ENCODE measurements around the gene ZPBP.

The ZPBP gene

DNA sequence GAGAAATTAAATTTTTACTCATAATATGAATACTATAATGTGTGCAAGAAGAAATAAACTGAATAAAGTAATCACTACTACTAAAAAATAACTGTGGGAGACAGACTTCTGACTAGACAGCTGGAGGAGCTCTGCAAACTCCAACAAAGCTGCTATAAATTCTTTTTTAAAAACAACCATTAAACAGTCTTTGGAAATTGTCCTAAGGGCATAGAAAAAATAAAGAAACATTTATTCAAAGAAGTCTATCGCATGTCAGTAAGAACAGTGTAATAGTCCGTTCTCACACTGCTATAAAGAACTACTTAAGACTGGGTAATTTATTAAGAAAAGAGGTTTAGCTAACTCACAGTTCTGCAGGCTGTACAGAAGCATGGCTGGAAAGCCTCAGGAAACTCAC, 56.0 kb downstream of the ZPBP start:
- no peak for DNase-seq

DNA sequence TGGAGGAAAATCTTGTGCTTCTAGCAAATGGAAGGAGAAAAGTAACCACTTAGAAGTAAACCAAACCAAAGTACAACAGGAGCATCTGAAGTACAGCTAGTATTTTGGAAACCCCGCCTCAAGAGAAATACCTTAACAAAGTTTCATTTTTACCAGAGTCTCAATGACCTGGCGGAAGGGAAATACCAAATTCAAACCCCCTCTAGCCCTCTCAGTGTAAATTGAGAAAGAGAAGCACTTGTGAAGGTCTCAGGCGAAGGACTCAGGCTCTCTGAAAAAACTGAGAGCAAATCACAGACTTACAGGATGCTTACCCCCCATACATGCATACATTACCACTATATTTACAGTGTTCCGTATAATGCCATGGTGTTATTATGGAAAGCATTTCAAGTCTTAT, 70.1 kb downstream of the ZPBP start:
- DNase-seq, result no peak

DNA sequence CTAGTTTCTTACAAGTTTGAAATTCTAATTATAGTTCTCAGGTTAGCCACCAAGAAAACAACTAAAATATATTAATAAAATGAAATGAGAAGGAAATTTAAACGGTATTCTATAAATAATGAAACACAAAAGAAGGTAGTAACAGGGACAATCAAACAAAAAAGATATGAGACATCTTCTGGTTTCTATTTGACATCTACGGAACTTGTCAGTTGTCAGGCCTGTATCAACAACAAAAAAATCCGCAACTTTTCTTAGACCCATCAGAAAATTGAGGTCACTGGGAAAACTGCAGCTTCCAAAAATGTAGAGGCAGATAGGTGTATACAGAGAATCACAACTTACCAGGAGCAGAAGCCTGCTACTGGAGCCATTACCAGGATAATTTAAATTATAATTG, 70.6 kb downstream of the ZPBP start:
- DNase-seq, result no peak

DNA sequence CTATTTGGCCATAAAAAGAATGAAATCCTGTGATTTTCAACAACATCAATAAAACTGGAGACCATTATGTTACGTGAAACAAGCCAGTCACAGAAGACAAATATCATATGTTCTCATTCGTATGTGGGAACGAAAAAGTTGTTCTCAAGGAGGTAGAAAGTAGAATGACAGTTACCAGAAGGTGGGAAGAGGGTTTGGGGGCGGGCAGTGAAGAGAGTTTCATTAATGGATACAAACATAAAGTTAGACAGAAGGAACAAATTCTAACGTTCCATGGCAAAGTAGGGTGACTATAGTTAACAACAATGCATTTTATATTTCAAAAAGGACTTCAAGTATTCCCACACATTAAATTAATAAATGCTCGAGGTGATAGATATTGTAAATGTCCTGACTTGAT, 97.4 kb downstream of the ZPBP start:
- no peak for DNase-seq

DNA sequence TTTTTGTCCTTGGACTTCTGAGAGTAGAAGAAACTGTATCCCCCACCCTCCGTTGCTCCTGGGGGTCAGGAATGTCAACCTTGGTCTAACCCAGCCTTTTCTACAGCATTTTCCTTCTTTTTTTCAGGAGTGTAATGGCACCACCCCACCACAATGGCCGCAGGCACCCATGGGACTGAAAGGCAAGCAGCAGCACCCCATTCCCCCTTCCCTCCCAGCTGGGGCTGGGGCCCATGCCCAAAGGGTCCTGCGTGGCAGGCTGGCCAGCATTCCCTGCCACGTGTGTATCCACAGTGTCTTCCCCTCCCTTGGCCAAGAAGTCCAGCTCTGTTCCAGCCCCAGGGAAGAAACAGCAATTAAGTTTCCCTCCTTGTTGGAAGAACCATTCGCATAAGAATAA, 106.9 kb downstream of the ZPBP start:
- DNase-seq, result no peak

DNA sequence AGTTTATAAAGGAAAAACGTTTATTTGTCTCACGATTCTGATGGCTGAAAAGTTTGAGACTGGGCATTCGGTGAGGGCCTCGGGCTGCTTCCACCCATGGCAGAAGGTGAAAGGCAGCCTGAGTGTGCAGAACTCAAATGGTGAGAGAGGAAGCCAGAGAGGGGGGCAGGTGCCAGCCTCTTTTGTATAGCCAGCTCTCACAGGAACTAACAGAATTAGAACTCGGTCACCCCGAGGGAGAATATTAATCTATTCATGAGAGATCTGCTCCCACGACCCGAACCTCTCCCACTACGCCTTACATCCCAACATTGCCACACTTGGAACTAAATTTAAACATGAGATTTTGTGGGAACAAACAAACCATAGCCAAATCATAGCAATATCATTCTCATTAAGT, 112.6 kb downstream of the ZPBP start:
- DNase-seq, result no peak

DNA sequence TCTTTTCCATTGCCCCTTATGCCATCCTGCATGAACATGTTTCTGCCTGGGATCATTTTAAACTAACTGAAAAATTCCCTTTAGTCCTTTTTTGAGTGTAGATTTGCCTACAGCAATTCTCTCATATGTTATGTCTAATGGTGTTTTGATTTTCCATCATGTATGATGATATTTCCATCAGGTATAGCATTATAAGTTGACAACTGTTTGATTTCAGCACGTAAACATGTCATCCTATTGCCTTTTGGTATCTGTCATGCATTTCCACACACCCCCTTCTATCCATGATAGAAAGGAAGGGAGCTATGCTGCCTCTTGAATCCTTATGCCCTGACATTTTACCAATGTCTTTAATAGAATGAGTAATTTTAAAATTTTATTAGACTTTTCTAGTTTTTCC, 116.8 kb downstream of the ZPBP start:
- DNase-seq, result no peak

DNA sequence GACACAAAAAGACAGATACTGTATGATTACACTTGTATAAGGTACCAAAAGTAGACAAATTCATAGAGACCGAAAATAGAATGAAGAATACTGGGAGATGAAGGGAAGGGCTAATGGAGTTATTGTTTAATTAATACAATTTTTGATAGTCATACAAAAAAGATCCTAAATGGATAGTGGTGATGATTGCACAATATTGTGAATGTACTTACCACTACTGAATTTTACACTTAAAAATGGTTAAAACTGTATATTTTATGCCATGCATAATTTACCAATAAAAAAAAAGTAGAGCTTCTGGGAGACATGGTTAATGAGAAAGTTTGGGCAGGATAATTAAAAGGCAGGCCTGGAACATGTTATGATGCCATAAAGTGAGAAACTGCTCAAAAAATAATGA, 119.0 kb downstream of the ZPBP start:
- no peak for DNase-seq

DNA sequence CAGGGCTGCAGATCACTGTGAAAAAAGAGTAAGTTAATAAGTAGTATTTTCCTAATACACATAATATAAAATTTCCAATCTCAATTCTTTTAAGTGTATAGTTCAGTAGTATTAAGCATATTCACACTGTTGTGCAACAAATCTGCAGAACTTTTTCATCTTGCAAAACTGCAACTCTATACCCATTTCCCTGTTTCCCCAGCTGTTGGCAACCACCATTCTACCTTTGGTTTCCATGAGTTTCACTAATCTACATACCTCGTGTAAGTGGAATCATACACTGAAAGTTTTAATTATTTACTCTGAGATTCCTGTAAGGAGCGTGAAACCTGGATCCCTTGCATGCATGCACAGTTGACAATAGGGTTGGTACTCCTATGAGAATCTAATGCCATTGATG, 155.4 kb downstream of the ZPBP start:
- no peak for DNase-seq

DNA sequence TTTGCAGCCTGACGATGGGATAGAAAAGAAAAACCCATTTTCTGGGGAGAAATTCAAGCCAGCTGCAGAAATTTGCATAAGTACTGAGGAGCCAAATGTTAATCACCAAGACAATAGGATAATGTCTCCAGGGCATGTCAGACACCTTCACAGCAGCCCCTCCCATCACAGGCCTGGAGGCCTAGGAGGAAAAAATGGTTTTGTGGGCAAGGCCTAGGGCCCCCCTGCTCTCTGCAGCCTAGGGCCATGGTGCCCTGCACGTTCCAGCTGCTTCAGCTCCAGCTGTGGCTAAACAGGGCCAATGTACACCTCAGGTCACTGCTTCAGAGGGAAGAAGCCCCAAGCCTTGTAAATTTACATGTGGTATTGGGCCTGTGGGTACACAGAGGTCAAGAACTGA, 161.4 kb downstream of the ZPBP start:
- DNase-seq, result no peak

DNA sequence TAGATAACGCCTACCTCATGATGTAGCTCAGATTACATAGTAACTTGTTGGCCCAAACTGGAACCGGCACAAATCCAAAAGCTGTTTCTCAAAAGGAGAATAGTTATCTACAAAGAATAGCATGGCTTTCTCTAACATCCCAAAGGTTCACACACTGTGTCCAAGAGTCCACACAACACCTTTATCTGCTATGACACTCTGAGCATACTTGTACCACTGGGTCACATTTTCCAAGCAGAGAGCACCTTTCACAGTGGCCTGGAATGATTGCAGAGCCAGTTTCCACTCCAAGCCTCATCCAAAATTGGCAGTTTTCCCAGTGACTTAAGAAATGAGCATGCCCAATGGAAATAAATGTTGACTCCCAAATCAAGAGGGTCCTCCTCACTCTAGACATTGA, 164.3 kb downstream of the ZPBP start:
- no peak for DNase-seq

DNA sequence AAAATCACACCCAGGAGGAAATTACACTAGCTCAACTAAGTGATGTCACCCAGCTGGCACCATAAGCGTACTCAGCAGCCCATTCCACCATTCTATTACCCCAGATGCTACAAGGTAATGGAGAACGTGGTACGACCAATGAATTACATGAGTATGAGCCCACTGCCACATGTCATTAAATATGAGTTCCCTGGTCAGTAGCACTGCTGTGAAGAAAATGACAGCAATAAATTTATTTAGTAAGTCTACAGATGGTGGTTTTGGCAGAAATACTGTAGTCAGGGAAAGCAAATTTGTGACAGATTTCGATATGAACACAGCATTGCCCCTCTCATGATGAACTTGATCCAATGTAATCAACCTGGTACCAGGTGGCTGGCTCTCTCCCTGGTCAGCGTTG, 165.4 kb downstream of the ZPBP start:
- no peak for DNase-seq

DNA sequence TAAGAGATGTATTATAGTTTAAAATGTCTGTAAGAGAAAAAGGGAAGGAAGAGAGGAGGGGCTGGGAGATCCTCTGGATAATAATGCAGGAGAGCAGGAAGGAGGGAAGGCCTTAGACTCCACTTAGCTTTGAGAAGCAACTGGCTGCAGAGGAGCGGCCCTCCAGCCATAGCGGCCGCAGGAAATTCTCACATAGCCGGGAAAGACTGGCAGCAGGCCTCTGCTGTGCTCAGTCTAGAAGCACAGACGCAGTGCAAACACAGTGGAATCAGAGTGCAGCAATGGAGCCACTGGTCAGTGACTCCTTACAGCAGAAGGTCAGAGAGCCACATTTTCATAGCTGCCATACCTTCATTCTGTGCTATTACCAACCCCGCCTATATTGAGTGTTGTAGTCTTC, 166.3 kb downstream of the ZPBP start:
- DNase-seq, result no peak

DNA sequence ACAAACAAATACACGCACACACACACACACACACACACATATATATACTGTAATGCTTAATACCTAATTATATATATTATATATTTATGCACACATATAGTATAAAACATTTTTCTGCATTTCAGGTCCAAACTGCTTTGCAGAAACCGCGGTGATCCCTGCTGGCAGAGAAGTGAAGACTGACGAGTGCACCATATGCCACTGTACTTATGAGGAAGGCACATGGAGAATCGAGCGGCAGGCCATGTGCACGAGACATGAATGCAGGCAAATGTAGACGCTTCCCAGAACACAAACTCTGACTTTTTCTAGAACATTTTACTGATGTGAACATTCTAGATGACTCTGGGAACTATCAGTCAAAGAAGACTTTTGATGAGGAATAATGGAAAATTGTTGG, 181.1 kb downstream of the ZPBP start:
- no peak for DNase-seq

DNA sequence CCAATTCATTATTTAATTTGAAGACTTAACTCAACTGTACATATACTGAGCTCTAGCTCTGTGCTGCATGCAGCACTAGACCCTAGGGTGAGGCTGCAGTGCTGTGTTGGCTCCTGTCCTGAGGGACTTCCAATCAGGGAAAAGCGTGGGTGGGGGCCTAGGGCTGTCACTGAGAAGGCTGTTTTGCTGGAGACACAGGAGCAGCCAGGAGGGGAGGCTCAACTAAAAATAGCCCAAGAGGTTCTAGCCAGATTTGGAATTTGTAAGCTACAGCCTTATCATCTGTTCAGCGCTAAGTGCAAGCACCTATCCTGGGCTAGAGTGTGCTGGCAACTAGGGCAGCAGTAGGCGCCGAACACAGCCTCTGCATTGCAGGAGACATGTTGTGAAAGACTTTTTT, 198.5 kb downstream of the ZPBP start:
- no peak for DNase-seq

DNA sequence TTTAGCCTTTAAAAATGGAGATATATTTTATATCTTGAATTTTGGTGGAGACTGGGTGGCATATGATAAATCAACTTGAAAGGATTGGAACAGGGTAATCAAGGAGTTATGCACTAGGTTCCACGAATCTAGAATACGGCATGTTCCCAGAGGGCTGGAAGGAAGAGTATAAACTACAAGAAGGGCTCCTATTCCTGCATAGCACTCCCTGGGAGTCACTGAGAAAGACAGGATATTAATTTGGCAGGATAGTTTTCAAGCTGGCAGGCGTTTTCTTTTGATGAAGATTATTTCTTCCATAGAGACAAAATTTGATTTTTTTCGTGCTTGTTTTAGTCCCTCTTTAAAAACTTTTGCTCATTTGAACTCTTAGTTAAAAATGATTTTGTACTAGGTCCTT, 199.9 kb downstream of the ZPBP start:
- no peak for DNase-seq

DNA sequence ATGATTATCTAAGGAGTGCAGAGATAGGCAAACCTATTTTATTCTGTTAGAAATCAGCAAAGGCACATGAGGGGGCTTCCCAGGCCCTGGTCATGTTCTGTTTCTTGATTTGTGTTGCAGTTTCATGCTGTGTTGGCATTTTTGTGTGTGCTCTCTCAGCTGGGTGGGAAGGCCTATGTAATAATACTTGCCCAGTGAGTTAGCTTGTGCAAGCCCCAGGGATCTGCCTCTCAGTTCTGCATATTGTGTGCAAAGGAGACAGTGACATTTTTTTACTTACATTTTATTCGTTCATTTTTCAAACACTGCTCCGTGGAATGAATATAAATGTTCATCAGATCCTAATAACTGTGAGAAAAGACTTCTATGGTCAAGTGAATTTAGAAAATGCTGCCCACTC, 200.6 kb downstream of the ZPBP start:
- no peak for DNase-seq

Data from CD4-positive, alpha-beta T cell treated with Interleukin-4 for 4 hours (primary cell).